NCI-H1048 (cell line): ENCODE results near the gene CLEC11A.

Experiments used
- DNase-seq: peaks from one replicate; lab custom pipeline; 2025; lab: John Stamatoyannopoulos, UW

CLEC11A gene, protein sequence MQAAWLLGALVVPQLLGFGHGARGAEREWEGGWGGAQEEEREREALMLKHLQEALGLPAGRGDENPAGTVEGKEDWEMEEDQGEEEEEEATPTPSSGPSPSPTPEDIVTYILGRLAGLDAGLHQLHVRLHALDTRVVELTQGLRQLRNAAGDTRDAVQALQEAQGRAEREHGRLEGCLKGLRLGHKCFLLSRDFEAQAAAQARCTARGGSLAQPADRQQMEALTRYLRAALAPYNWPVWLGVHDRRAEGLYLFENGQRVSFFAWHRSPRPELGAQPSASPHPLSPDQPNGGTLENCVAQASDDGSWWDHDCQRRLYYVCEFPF

DNA sequence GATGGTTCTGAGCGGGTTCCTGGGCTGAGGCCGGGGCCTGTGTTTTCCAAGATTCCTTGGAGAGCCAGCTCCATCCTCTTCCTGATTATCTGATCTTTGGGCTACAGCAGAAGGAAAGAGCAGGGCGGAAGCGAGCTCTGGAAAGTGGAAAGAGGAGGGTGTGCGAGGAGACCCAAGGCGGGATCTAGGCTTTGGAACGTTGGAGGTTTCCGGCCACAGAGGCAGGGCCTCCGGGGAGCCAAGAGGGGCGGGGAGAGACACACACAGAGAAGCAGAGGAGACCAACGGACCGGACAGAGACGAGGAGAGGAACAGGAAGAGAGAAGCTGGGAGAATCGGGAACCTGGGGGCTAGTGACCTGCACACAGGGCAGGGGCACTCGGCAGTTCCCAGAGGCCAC is at the start of gene CLEC11A:
Gene CLEC11A, plus strand, starts transcription at position 296 of the 400 bp plus-strand sequence. CDS start 162 bp downstream, outside the sequence.
- no peak for DNase-seq

DNA sequence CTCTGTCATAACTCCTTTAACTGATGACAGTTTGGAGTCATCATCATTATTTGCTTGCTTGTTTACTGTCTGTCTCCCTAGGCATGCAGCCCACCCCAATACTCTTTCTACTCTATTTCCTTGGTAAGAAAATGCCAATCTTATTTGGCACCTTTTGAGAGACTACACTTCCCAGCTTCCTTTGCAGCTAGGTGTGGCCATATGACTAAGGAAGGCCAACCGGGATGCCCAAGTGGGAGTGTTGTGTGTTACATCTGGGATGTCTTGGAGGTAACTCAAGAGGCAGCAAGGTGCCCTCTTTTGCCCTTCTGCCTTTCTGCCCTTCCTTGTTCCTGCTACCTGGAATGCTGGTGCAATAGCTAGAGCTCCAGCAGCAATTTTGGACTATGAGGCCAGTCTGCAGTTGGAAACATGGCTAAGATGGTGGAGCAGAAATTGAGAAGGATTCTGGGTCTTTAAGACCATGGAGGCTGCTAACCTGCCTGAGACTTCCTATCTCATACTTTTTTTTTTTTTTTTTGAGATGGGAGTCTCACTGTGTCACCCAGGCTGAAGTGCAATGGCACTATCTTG is 46.5 kb upstream of the CLEC11A start:
- no peak for DNase-seq

DNA sequence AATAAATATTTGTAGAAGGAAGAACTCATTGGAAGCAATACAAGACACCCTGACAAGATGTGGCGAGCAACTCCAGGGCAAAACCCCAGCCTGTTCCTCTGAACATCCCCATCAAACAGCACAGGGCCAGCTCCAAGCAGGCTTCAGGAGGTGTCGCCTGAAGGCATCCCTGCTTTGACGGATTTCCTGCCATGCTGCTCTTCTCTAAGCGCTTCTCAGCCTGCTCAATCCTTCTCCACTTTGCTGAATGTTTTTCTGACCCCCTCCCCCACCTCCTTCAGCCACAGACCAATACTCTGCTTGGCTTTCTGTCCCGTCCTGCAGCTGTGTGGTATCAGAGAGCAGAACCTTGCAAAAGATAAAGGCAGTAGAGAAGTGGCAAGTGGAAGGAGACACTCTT is 45.5 kb upstream of the CLEC11A start:
- DNase-seq = no peak

DNA sequence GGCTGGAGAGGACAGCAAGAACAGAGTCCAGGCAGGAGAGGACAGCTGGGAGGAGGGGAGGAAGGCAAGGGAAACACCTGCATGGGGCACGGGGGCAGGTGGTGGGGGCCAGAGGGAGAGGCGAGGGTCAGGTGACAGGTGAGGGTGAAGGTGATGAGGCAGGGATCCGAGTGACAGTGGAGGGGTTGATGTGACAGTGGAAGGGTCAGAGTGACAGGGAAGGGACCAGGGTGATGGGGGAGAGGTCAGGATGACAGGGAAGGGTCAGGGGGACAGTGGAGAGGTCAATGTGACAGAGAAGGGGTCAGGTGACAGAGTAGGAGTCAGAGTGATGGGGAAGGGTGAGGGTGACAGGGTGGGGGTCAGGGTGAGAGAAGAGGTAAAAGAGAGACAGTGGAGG is 44.8 kb upstream of the CLEC11A start:
- DNase-seq = no peak

DNA sequence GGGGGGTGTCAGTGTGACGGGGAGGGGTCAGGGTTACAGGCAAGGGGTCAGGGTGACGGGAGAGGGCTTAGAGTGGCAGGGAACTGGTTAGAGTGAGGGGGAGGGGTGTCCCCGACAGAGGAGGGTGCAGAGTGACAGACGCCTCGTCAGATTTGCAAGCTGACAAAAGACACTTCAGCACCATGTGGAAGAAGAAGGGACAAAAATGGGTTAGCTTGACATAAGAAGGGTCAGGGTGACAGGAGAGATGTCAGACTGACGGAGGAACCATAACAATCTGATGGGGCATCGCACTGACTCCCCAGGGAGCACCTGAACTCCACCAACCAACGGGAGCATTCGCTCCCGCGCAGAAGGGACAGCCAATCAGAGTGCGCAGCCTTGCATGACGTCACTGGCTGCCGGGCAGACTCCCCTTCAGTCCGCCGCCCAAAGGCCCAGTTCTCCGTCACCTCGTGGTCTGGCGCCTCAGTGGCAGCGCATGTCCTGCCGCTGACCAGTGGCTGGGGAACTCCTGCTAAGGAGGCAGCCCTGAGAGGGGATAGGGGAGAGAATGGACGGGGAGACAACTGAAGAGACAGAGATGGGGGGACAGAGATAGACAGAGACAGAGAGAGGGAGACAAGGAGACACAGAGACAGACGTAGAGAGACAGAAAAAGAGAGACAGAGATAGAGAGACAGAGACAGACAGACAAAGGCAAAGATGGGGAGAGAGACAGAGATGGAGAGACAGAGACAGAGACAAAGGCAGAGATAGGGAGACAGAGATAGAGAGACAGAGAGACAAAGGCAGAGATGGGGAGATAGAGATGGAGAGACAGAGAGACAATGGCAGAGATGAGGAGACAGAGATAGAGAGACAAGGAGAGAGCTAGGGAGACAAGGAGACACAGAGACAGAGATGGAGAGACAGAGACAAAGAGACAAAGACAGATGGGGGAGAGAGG is 43.7 kb upstream of the CLEC11A start:
- peak; percentile 37 for DNase-seq

DNA sequence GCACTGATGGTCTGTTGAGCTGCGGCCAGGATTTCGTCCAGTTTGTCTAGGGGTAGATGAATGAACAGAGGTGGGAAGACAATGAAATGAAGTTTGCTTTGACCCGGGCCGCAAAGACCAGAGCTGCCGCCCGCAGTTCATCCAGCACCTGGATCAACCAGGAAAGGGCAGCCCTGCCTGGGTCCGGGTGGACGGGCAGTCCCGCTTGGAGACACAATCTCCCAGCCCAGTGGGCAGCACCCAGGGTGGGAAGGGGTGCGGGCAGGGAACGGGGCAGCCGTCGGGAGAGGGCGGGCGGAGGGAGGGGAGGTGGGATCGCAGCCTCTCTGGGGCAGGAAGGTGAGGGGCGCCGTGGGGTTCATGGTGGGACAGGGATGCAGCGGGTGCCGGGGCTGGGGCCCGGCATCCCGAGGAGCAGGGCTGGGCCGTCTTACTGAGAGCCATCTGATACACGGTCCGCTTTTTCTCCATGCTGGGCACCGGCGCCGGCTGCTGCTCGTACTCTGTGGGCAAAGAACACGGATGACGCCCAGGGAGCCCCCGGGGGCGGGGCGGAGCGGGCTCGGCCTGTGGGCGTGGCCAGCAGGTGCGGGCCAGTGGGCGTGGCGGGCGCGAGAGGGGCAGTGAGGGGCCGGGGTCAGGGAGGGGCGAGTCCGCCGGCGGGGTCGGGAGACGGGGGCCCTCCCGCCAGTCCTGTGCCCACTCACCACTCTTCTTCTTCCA is 36.7 kb upstream of the CLEC11A start:
- no peak for DNase-seq

DNA sequence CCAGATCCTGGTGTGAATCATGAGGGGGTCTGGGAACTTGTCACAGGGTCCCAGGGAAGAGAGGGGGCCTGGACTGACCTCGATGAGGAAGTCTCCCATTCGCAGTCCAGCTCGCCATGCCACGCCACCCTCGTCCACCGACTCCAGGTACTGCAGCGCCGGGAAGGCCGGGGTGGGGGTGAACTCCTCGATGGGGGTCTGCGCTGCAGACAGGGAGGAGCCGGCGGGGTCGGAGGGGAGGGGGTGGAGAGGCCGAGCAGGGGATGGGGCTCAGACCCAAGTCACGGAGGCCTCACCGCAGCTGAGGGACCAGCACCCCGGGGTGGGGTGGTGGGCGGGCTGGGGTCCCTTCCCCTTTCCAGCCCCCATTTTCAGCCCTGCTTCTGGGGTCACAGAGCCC is 34.4 kb upstream of the CLEC11A start:
- DNase-seq = no peak

DNA sequence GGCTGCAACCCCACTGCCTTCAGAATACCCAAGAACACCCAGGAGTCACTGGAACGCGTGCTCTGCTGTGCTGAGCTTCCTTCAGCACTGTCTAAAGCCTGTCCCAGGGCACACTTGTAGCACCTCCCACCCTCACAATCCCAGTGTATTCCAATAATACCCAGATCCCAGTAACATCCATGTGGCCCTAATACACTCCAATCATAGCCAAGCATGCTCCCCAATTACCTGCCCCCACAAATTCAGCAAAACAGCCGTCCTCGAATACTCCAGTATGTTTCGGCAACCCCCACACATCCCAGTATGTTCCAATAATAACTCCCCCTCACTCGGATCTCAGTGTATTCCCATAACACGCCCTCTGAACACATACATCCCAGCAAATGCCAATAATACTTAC is 32.7 kb upstream of the CLEC11A start:
- DNase-seq = no peak

DNA sequence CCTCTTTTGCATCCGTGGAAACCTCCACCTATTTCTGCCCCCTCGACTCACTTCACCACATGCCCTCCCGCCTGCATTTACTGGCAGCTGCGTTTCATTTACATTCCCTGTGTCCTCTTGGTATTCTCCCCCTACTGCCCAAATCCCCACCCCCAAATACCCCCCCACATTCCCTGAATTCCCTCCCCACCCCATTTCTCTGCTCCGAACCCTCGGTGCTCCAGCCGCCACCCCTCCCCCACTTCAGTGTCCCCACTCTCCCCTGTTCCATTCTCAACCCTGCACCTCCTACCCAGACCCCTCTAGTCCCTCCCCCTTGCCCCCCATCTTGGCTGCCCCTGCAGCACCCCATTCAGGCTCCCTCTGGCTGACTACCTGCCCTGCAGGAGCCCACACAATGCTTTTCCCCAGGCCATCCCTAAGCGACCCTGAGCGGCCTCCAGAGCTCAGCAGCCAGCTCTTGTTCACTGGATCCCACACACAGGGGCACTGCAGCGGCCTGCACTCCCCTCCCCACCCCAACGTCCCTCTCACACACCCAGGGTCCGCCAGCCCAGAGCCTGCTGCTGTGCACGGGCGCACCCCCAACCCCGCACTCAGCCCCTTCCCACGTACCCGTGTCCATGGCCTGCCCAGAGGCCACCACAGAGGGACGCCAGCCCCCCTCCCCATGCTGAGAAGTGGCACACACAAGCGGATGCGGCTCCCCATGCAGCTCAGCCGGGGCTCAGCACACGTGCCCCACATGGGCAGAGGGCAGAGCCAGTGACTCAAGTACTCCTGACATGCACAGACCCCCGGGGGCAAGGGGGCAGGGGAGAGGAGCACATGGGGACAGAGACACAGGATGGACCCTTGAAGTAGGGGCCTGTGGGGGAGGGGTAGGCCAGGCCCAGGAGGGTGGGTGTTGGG is 29.8 kb upstream of the CLEC11A start:
- no peak for DNase-seq

DNA sequence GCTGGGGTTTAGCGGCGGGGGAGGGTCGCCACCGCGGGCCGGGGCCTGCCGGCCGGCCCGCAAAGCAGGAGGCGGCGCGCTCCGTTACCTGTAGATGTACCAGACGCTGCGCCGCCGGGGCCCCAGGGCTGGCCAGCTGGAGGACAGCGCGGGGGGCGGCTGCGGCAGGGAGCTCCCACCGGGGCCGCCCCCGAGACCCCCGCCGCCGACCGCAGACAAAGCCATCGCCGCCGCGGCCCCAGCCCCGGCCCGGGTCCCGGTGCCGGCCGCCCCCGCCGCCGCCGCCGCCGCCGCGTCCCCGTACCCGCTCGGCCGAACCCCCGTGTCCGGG is 28.4 kb upstream of the CLEC11A start:
- DNase-seq = no peak

DNA sequence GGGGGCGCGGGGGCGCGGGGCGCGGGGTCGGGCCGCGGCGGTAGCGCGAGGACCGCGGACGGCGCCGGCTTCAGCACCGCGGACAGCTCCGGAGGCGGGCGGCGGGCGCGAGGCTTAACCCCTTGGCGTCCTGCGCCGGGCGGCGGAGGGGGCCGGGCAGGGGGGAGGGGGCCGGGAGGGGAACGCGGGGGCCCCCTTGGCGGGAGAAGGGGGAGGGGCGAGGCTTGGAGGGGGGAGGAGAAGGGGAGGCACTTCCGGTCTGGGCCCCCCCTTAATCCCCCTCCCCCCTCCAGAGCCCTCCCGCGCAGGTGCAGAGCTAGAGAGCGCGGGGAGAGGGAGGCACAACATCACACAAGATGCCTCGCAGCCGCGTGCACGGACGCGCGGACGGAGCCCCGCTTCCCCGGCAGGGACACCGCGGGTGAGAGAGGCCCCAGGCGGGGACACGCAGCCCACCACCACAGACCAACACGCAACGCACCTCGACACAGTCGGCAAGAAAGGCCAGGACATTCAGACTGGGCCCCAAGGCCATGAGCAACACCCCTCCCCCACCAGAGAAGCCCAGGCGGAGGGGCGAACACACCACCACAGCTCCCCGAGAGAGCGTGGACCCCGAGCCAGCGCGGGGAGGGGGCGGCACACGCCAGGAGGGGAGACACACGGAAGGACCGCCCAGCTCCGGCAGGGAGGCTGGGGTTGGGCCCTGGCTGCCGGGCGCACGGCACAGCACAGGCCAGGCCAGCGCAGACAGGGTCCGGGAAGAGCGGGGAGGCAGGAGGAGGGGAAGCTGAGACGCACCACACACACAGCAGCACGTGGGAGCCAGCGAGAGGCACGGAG is 27.7 kb upstream of the CLEC11A start:
- DNase-seq = no peak

DNA sequence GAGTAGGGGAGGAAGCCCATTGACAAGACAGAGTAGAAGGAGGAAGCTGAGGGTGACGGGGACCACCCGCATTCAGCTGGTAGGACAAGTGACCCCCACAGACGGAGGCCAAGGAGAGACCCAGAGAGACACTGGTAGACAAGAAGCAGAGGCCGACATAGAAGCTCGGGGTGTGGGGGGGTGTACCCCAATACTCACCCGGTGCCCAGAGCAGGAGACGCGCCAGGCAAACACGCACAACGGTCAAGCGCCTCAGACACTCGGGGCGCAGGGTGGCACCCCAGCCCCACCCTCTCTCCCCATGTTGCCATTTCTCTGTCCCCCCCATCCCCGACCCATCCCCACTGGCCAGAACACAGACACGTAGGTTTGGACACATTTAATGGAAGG is 27.1 kb upstream of the CLEC11A start:
- DNase-seq = no peak

DNA sequence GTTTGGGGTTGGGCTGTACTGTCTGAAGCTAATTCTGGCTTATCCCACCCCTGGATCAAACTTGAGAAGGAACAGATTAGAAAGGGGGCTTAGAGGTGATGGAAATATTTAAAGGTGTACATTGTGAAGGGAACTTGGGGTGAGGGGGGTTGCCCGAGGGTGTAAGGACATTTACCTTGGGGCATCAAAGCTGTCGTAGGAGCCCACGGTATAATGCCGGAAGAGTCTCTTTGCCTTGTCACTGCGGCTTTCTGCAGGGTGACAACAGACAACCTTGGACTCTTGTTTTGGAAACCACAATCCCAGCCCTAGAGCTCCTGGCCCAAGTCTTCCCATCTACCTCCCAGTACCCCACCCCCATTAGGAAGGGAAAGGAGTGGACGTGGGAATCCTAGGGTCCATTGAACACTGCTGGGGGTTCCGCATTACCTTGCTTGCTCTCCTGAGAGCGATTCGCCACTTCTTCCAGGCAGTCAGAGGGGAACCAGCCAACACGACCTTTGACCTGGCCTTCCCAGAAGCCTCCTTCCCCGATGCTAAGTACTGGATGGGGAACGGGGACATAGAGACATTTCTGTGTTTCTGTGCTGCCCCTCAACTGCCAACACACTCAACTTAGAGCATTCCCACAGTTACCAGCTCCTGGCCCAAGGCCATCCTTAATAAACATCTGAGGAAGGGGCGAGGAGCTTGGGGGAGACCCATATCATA is 25.6 kb upstream of the CLEC11A start:
- DNase-seq = no peak

DNA sequence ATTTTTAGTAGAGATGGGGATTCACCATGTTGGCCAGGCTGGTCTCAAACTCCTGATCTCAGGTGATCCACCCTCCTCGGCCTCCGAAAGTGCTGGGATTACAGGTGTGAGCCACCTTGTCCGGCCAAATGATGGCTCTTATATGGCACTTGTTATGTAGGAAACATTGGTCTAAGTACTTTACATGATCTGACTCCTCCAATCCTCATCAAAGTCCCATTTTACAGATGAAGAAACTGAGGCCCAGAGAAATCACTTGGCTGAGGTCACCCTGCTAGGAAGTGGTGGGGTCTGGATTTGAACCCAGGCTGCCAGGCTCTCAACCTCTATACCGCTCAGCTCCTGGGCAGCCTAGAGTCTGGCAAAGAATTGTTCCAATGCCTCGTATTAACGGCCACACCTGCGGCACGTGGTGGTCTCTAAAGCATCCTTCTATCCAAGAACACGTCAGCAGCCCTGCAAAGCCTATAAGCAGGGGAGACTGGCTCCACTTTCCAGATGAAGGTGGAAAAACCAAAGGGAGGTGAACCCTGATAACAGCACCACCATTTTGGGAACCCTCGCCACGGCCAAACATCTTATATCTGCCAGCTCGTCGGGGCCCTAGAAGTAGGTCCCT is 21.7 kb upstream of the CLEC11A start:
- DNase-seq = no peak

DNA sequence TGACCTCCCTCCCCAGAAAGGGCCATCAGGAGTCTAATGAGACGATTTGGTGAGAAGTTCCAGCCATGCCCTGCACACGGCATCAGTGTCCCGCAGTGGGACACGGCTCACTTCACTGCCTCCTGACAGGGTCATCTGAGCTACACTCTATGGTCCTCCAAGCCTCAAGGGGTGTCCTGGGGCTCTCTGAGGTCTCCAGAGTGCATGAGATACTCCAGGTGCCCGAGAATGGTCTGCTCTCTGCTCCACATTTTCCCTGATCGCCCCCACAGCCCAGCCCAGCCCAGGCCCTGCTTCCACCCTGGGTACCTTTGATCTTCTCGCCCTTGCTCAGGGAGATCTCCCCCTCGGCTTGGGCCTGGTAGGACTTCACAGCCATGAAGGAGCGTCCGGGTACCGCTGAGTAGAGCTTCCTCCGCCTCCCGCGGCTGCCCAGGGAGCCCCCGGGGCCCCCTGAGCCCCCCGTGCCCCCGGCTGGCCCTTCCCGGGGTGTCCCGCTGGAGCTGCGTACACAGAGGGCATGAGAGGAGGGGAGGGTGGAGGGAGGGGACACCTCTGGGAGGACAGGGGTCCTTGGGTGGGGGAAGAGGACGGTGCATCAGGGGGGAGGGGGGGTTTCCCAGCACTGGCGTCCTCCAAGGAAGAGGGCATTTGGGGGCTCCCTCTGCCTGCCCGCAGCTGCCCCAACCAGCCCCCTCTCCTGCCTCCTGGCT is 20.9 kb upstream of the CLEC11A start:
- no peak for DNase-seq

DNA sequence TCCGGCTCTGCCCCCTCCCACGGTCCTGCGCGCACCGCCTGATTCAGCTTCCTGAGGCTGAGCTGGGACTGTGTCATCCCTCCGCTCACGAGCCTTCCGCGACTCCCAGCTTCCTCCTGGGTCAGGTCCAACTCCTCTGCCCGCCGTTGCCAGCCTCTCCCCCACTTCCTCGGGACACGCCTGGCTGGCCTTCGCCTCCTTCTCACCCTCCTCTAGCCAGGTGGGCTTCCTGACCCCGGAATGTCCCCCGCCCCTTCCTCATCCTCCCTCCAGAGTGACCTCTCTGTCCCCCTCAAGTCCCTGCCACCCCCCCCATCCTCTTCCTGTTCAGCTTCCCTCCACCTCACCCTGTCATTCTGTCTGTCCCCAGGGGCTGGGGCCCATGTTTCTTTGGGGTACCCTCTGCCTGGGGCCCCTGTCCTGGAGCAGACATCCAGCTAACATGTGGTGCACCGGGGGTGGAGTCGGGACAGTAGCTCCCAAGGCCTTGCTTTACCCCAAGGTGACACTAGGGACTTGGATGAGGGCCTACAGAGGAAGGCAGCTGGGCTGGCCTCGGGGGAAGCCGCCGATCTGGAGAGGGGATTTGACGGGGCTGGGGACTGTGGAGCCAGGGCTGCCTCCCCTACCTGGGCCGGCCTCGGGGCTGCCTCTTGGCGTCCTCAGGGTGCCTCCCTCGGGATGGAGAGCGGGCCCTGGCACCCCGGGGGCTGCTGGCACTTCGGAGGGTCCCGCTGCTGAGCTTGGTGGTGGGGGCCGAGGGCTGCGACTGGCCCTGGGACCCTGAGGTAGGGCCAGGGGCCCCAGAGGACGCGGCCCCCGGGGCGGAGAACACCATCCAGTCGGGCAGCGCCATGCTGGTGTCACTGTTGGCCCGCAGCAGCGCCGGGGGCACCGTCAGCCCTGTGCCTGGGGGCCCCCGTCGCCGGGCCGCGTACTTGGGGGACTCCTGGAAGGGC is 20.0 kb upstream of the CLEC11A start:
- DNase-seq = no peak
